GM10266 (cell line): ENCODE results near the gene ZNF76.

Source experiments
- DNase-seq: peaks from one replicate; pipeline ENCODE4 v3.0.0; 2012; ENCODE audit errors: extremely low spot score
- TF ChIP-seq, protein P1 (sequence below): IDR thresholded peaks from 2 replicates; pipeline ENCODE4 v1.5.1; 2012; ENCODE audit warnings: mild to moderate bottlenecking, low read depth; ENCODE audit not compliant: control insufficient read depth, insufficient read depth; ENCODE audit errors: missing control alignments

The ZNF76 gene

DNA sequence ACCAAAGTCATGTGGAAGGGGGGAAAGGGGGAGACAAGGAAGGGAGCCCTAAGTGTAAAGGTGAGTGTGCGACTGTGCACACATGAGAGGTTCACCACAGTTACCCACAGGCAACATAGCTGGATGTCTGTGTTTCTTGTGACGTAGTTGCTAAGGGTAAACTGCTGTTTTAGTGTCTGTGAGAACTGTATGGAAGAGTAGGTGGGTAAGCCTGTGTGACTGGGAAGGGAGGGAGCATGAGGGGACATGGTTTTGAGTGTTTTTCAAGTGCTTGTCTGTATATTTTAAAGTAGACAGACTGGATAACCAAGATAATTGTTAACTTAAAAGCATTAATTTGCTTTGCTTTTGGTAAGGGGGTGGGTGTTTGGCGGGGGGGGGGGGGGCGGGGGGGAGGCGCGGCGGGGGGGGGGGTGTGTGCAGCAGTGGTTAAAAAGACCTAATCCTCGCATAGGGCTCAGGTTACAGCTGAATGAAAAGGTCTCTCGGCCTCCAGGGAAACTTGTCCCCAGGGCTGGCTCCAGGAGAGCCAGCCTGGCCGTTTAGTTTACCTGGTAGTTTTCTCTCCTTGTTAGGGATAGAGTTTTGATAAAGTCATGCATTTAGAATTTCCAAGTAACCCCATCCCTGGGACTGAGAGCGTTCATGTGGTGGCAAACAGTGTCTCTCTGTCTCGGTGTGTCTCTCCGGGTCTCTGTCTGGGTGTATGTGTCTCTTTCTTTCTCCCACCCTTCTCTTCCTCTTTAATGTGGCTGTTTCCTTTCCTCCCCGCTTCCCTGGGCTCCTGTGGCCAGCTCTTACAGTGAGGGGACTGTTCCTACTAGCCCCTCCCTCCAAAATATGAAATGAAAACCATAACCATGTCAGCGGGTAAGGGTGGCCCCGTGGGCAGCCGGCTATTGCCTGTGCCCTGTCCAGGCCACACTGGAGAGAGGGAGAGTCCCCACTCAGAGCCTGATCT, 42.4 kb upstream of the ZNF76 start:
- DNase-seq = no peak
- TF ChIP-seq, protein P1, sequence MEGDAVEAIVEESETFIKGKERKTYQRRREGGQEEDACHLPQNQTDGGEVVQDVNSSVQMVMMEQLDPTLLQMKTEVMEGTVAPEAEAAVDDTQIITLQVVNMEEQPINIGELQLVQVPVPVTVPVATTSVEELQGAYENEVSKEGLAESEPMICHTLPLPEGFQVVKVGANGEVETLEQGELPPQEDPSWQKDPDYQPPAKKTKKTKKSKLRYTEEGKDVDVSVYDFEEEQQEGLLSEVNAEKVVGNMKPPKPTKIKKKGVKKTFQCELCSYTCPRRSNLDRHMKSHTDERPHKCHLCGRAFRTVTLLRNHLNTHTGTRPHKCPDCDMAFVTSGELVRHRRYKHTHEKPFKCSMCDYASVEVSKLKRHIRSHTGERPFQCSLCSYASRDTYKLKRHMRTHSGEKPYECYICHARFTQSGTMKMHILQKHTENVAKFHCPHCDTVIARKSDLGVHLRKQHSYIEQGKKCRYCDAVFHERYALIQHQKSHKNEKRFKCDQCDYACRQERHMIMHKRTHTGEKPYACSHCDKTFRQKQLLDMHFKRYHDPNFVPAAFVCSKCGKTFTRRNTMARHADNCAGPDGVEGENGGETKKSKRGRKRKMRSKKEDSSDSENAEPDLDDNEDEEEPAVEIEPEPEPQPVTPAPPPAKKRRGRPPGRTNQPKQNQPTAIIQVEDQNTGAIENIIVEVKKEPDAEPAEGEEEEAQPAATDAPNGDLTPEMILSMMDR = no peak

DNA sequence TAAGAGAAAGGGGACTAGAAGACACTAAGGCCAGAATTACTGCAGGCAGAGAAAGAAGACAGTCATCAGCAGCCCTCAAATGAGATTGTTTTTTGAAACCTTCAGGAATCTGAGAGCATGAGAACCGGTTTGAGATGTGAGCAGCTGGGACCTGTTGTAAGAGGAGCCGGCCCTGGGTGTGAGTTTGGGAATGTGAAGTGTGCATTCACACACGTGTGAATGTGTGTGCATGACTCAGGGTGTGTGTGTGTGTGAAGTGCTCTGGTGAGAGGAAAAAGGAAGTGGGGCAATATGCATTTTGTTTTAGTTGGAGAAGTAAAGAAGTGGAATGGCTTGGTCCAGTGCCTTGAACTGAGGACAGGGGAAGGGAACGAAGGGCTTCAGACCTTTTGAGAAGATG, 41.5 kb upstream of the ZNF76 start:
- DNase-seq = no peak
- TF ChIP-seq, protein P1 = no peak

DNA sequence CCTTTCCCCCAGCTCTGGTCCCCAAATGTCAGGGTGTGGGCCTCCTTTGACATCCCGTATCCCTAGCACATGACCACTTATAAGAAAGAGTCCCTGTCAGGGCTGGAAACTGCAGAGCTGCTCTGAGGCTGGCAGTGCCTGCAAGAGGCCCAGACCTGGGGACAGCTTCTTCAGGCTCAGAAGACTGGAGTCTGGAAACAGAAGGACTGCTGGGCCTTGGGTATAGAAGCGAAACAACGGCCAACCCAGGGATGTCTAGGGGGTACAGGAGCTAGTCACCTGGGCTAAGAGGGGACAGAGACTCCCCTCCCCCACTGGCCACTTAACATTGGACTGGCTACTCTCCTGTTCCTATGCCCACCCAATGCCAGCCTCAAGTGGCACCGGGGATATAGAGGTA, 41.1 kb upstream of the ZNF76 start:
- TF ChIP-seq, protein P1 = no peak
- DNase-seq = no peak

DNA sequence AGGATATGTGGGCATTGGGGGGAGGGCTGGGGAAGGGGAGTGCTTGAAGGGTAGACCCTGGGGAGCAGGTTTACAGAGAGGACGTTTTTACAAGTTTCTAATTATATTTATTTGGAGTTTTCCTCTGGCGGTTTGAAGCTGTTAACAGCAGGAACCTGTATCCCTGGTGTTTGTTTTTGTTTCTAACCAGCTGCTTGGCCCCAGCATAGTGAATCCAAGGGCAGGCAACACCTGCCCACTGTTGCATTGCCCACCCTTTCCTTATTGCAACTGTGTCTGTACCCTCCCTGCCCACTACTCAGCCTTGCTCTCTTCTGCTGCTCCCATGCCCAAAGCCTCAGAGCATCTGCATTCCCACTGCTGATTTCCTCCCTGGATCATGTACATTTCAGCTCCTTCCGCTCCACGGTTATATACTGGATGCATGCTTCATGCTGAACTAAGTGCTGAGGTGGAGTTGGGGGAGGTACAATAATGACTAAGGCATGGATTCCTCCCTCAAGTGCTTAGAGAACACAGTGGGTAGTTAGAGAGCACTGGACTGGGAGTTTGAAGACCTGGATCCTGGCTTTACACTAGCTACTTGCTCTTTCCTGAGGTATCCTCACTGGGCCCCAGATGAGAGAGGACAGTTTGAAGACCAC, 39.7 kb upstream of the ZNF76 start:
- TF ChIP-seq, protein P1 = no peak
- no peak for DNase-seq

DNA sequence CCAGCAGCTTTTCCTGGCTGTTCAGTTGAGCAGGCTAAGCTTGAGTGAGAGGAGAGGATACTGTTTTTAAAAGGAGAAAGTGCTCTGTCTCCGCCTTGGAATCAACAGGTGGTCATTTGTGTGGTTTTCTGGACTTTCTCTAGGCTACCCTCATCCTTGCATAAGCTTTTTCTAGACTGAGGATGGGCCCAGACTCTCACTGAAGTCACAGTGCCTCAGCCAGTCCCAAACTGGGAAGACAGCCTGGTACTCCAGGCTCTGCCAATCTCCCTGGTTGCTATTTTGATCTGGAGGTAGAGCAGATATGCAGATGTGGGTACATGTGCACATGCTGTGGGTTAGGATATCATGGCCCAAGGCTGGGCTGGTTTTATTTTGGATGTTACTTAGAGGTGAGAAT, 38.8 kb upstream of the ZNF76 start:
- TF ChIP-seq, protein P1 = no peak
- no peak for DNase-seq

DNA sequence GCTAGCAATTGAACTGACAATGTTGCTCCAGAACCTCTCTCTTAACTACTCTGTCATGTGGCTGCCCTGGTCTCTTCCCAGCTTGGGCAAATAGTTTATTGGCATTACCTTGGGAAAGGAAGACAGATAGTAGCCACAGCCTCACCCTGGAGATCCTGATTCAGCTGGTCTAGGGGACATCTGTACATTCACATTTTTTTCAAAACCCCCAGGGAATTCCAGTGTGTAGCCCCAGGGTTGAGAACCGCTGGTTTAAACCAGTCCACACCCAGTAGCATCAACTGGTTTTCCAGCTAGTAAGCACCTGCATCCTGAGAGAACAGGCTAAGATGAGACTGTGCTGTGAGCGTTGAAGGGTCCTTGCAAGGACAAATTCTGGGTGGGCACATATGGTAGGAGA, 36.1 kb upstream of the ZNF76 start:
- TF ChIP-seq, protein P1 = no peak
- no peak for DNase-seq

DNA sequence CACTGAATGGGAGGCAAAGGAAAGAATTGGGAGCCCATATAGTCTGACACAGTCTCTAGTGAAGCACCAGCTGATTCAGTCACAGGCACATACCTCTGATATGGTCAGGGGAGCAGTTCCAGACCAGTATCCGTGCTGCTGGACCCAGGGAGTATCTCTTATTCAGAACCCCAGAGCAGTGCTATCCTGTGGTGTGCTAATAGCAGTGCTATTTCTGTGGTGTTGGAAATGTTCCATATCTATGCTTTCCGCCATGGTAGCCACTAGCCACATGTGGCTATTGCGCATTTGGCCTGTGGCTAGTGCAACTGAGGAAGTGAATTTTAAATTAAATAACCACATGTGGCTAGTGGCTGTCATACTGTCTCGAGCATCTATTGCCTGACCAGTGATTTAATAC, 34.8 kb upstream of the ZNF76 start:
- TF ChIP-seq, protein P1 = no peak
- DNase-seq = no peak
